PC-3 (cell line): Measurements from ENCODE around the gene LHFPL6.

Source experiments
- CTCF ChIP-seq: fragments of 300-600 bp; sonication (generic); conservative IDR thresholded peaks from 2 replicates; pipeline ENCODE4 v1.5.1; 2017; ENCODE audit warnings: antibody characterized with exemption, low read depth, mild to moderate bottlenecking, low read length
- EZH2 ChIP-seq: fragments of 300-600 bp; sonication (generic); IDR thresholded peaks from one replicate; pipeline ENCODE4 v1.6.1; 2017; ENCODE audit warnings: antibody characterized with exemption, mild to moderate bottlenecking, low read length; ENCODE audit not compliant: unreplicated experiment
- EZH2phosphoT487 ChIP-seq: fragments of 300-600 bp; sonication (generic); IDR thresholded peaks from 2 replicates; pipeline ENCODE4 v1.6.1; 2018; ENCODE audit warnings: mild to moderate bottlenecking, antibody characterized with exemption, low read length, borderline replicate concordance

GRCh38 chr13:39322836-39323585 is 280.0 kb downstream of the LHFPL6 start:
- TF ChIP-seq CTCF: no peak
- no peak for TF ChIP-seq EZH2
- no peak for TF ChIP-seq EZH2phosphoT487
